Measurements from ENCODE around the gene FUBP1. TPM values are rescaled to one million over a fixed set of nuclear protein-coding genes. Genes with fewer than 3 reads are reported as not detected.

The FUBP1 gene
- total RNA-seq, 1 experiment from 2014 or later, result 208 TPM

- TF ChIP-seq, protein P1, sequence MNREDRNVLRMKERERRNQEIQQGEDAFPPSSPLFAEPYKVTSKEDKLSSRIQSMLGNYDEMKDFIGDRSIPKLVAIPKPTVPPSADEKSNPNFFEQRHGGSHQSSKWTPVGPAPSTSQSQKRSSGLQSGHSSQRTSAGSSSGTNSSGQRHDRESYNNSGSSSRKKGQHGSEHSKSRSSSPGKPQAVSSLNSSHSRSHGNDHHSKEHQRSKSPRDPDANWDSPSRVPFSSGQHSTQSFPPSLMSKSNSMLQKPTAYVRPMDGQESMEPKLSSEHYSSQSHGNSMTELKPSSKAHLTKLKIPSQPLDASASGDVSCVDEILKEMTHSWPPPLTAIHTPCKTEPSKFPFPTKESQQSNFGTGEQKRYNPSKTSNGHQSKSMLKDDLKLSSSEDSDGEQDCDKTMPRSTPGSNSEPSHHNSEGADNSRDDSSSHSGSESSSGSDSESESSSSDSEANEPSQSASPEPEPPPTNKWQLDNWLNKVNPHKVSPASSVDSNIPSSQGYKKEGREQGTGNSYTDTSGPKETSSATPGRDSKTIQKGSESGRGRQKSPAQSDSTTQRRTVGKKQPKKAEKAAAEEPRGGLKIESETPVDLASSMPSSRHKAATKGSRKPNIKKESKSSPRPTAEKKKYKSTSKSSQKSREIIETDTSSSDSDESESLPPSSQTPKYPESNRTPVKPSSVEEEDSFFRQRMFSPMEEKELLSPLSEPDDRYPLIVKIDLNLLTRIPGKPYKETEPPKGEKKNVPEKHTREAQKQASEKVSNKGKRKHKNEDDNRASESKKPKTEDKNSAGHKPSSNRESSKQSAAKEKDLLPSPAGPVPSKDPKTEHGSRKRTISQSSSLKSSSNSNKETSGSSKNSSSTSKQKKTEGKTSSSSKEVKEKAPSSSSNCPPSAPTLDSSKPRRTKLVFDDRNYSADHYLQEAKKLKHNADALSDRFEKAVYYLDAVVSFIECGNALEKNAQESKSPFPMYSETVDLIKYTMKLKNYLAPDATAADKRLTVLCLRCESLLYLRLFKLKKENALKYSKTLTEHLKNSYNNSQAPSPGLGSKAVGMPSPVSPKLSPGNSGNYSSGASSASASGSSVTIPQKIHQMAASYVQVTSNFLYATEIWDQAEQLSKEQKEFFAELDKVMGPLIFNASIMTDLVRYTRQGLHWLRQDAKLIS (CRISPR knock-in tag; IDR thresholded peaks at IDR 0.05; ENCODE audit: borderline replicate concordance), result no peak
These were observed 27.5 kb downstream of the FUBP1 start (continued) for GRCh38 chr1:77951328-77951727.

DNA sequence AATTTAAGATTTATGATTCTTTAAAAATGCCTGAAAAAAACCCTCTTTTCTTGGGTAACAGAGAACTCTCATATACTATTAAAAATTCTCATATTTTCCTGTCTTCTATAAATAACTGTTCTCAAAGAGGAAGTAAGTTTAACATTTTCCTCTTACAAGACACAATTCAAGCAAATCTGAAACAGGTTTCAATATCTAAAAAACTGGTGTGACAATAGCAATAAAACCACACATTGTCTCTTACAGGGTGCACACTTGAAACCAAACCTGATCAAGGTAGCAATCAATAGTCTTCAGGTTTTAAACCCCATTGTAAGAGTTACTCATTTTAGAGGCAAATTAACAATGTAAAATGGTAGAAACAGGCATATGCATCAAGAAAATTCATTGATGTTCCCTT lies 28.0 kb downstream of the FUBP1 start:
- H3K27ac Mint-ChIP-seq, result 0 out of 2 replicates have a peak overlapping the region, but pooled peaks have one; percentile 48
- H3K36me3 Mint-ChIP-seq, result peaks cover 64% of the 10 kb centered on the region
- no peaks in the 10 kb centered on the region for H3K27me3 Mint-ChIP-seq (ENCODE audit: low read depth)
- H3K4me1 Mint-ChIP-seq, result peaks cover 5% of the 10 kb centered on the region
- DNase-seq (ENCODE audit: low spot score) (no peak), ATAC-seq (no peak)
- POLR2A ChIA-PET, result no interaction called here
- CTCF ChIA-PET, result no interaction called here
- no peaks in the 10 kb centered on the region for H3K9me3 Mint-ChIP-seq
- no peak for TF ChIP-seq MYBL2 (CRISPR knock-in tag; IDR thresholded peaks at IDR 0.05)
- no peak for TF ChIP-seq OVOL2 (CRISPR knock-in tag; IDR thresholded peaks at IDR 0.05; ENCODE audit: borderline replicate concordance)
- TF ChIP-seq SP1 (CRISPR knock-in tag; conservative IDR thresholded peaks at IDR 0.05), result no peak
- TF ChIP-seq TEAD4 (CRISPR knock-in tag; IDR thresholded peaks at IDR 0.05), result no peak
- TF ChIP-seq FOXJ3 (CRISPR knock-in tag; IDR thresholded peaks at IDR 0.05; ENCODE audit: borderline replicate concordance), result no peak
- no peak for TF ChIP-seq NR3C1 (CRISPR knock-in tag; conservative IDR thresholded peaks at IDR 0.05; ENCODE audit: low read depth)
- TF ChIP-seq NFYB (CRISPR knock-in tag; conservative IDR thresholded peaks at IDR 0.05; ENCODE audit: low read depth), result no peak
- TF ChIP-seq ESRRA (CRISPR knock-in tag; IDR thresholded peaks at IDR 0.05; ENCODE audit: borderline replicate concordance), result no peak
- TF ChIP-seq, protein P2, sequence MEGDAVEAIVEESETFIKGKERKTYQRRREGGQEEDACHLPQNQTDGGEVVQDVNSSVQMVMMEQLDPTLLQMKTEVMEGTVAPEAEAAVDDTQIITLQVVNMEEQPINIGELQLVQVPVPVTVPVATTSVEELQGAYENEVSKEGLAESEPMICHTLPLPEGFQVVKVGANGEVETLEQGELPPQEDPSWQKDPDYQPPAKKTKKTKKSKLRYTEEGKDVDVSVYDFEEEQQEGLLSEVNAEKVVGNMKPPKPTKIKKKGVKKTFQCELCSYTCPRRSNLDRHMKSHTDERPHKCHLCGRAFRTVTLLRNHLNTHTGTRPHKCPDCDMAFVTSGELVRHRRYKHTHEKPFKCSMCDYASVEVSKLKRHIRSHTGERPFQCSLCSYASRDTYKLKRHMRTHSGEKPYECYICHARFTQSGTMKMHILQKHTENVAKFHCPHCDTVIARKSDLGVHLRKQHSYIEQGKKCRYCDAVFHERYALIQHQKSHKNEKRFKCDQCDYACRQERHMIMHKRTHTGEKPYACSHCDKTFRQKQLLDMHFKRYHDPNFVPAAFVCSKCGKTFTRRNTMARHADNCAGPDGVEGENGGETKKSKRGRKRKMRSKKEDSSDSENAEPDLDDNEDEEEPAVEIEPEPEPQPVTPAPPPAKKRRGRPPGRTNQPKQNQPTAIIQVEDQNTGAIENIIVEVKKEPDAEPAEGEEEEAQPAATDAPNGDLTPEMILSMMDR (IDR thresholded peaks at IDR 0.05), result no peak
- no peak for TF ChIP-seq SOX15 (CRISPR knock-in tag; IDR thresholded peaks at IDR 0.05)
- no peak for TF ChIP-seq MXD4 (CRISPR knock-in tag; IDR thresholded peaks at IDR 0.05; ENCODE audit: borderline replicate concordance)
- no peak for TF ChIP-seq ZNF263 (CRISPR knock-in tag; IDR thresholded peaks at IDR 0.05; ENCODE audit: low read depth)
- TF ChIP-seq E2F1 (CRISPR knock-in tag; IDR thresholded peaks at IDR 0.05), result no peak
- TF ChIP-seq TCF7 (CRISPR knock-in tag; IDR thresholded peaks at IDR 0.05; ENCODE audit: low read depth), result no peak
- no peak for TF ChIP-seq ZNF671 (CRISPR knock-in tag; IDR thresholded peaks at IDR 0.05)
- no peak for TF ChIP-seq RELA (CRISPR knock-in tag; IDR thresholded peaks at IDR 0.05; ENCODE audit: borderline replicate concordance)
- TF ChIP-seq, protein P3, sequence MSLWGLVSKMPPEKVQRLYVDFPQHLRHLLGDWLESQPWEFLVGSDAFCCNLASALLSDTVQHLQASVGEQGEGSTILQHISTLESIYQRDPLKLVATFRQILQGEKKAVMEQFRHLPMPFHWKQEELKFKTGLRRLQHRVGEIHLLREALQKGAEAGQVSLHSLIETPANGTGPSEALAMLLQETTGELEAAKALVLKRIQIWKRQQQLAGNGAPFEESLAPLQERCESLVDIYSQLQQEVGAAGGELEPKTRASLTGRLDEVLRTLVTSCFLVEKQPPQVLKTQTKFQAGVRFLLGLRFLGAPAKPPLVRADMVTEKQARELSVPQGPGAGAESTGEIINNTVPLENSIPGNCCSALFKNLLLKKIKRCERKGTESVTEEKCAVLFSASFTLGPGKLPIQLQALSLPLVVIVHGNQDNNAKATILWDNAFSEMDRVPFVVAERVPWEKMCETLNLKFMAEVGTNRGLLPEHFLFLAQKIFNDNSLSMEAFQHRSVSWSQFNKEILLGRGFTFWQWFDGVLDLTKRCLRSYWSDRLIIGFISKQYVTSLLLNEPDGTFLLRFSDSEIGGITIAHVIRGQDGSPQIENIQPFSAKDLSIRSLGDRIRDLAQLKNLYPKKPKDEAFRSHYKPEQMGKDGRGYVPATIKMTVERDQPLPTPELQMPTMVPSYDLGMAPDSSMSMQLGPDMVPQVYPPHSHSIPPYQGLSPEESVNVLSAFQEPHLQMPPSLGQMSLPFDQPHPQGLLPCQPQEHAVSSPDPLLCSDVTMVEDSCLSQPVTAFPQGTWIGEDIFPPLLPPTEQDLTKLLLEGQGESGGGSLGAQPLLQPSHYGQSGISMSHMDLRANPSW (CRISPR knock-in tag; conservative IDR thresholded peaks at IDR 0.05; ENCODE audit: low read depth), result no peak
- no peak for TF ChIP-seq NFATC4 (CRISPR knock-in tag; IDR thresholded peaks at IDR 0.05)
- TF ChIP-seq ZNF317 (CRISPR knock-in tag; IDR thresholded peaks at IDR 0.05; ENCODE audit: borderline replicate concordance, low read depth), result no peak
- no peak overlapping the region for H3K4me3 Mint-ChIP-seq

Data from WTC11 (cell line).